ENCODE data around the gene DCAKD.

- TF ChIP-seq EZH2 (IDR thresholded peaks at IDR 0.05) (no peak), POLR2AphosphoS5 (IDR thresholded peaks at IDR 0.05; ENCODE audit: borderline replicate concordance, low read depth, low read length) (no peak)
Observed at GRCh38 chr17:45060382-45060796, 9.0 kb upstream of the DCAKD start.
